ENCODE results near the gene AMZ1.
"Not testable (repeated sequence)": the region's sequence is repeated elsewhere in the genome, so short reads cannot be mapped to it uniquely, and the experiment has no call there.

Gene AMZ1

DNA sequence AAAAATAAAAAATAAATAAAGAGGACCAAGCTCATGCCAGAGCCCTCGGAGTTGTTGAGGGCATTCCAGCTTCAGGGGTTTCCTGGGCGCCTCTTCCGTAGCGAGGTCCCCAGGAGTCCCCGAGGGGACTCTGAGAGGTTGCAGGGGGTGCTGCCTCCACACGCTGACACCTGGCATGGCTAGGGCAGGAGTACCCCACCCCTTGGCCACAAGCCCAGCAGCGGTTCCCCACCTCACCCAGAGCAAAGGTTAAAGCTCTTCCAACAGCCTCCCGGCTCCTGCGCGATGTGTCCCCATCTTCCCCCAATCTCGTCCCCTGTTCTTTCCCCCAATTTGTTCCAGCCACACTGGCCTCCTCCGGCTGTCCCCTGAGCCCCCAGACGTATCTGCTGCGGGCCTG lies 4.5 kb downstream of the AMZ1 start:
- DNase-seq, result no peak

DNA sequence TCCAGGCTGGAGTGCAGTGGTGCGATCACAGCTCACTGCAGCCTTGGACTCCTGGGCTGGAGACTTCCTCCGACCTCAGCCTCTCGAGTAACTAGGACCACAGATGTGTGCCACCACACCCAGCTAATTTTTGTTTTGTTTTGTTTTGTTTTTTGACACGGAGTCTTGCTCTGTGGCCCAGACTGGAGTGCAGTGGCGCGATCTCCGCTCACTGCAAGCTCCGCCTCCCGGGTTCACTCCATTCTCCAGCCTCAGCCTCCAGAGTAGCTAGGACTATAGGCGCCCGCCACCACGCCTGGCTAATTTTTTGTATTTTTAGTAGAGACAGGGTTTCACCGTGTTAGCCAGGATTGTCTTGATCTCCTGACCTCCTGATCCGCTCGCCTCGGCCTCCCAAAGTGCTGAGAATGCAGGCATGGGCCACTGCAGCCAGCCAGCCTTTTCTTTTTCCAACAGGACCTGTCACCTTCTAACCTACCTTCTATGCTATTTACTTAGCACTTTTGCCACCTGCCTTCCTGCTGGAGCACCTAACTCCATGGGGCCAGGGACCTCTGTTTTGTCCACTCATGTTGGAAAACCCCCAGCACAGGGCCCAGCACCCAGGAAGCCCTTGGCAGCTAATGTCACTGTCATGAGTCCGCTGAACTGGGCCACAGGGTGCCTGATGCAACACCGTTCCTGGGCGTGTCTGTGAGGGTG lies 5.6 kb downstream of the AMZ1 start:
- DNase-seq, result not testable (repeated sequence)

DNA sequence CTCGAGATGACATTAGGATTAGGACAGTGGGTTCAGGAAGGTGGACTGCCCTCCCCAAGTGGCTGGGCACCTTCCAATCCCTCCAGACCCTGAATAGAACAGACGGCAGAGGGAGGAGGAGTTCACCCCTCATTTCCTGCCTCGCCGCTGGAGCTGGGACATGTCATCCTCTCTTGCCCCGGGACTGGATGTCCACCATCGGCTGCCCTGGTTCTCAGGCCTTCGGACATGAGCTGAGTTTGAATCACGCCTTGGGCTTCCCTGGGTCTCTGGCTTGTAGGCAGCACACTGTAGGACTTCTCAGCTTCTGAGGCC lies 6.1 kb downstream of the AMZ1 start:
- not testable (repeated sequence) for DNase-seq

DNA sequence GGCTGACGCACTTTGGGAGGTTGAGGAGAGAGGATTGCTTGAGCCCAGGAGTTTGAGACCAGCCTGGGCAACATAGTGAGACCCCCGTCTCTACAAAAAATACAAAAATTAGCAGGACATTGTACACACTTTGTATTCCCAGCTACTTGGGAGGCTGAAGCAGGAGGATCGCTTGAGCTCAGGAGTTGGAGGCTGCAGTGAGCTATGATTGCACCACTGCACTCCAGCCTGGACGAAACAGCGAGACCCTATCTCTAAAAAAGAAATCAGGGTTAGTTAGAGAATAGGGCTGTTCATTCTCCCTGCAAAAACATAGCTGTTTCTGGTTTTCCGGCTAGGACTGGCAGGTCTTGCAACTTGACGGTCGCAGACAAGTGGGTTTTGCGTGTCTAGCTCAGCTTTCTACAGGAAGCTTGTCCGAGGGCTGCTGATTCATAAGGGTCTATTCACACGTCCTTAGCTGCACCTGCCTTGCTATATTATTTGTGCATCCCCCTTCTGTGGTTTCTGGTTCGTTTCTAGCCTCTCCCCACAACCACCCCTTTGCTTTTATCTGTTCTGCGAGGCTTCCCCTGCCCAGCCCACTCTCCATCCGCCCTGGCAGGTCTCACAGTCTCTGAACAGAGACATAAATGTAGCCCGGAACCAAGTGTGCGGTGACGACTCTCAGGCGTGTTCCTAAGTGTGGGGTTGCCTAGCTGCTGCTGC lies 10.7 kb downstream of the AMZ1 start:
- DNase-seq, result no peak

- no peak for DNase-seq
Observed at GRCh38 chr7:2699289-2699620, 11.3 kb downstream of the AMZ1 start.

GRCh38 chr7:2700141-2700850 lies 12.3 kb downstream of the AMZ1 start:
- no peak for DNase-seq

DNA sequence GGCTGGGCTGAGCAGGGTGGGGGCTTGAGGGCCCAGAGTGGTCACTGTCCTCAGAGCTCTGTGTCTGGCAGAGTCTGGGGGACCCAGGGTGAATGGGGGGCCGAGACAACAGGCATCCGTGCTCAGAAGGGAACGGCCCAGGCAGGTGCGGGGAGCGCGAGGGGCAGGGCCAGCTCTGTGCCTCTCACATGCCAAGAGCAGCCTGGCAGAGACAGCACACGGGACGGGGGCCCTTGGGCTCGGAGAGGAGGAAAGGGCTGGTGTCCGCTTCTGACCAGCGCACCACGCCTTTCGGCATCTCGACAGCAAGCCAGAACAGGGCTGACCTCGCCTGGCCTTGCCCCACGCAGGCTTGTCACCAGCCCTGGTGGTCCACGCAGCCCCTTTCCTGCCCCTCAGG lies 13.4 kb downstream of the AMZ1 start:
- DNase-seq, result no peak

- DNase-seq, result no peak
Observed at GRCh38 chr7:2701832-2702593, 14.0 kb downstream of the AMZ1 start.

DNA sequence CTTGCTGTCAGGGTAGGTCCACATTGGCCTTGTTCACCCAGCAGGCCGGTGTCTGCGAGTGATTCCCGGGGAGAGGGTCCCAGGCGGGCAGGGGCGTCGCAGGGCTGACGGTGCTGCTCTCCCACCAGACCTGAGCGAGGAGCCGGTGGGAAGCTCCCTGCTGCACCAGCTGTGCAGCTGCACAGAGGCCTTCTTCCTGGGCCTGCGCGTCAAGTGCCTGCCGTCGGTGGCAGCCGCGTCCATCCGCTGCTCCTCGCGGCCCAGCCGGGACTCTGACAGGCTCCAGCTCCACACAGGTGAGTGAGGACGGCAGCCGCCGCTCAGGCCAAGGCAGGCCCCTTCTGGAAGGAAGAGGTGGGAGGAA lies 14.6 kb downstream of the AMZ1 start:
- DNase-seq, result no peak

DNA sequence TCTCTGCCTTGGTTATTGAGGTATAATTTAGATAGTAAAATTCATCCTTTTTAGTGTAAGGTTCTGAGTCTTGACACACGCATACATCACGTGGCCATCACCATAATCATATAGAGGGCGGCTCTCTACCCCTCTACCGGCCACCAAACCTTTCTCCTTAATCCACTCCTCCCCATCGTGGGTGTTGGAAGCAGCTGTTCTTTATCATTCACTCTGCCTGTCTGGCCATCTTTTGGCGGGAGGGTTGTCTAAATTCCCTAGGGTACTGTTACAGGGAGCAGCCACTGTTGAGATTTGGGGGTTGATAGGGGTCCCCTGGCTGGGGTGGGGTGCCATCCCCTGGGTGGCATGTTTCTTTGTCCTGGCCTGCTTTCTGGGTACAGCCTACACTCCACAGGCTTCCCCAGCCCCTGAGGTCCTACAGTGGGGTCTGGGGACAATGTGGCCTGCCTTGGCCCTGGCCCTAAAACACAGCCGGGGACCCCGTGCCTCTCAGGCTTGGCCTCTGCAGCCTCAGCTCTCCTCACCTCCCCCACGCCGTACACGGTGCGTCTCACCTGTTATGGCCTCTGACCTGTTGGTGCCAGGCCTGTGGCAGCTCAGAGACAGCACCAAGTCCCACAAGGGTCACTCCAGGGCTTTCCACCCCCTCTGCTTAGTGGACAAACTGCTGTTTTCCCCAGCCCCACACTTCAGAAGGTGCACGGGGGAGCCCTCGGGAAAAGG lies 17.5 kb downstream of the AMZ1 start:
- DNase-seq, result no peak

- no peak for DNase-seq
Observed at GRCh38 chr7:2706685-2707126, 18.7 kb downstream of the AMZ1 start.

DNA sequence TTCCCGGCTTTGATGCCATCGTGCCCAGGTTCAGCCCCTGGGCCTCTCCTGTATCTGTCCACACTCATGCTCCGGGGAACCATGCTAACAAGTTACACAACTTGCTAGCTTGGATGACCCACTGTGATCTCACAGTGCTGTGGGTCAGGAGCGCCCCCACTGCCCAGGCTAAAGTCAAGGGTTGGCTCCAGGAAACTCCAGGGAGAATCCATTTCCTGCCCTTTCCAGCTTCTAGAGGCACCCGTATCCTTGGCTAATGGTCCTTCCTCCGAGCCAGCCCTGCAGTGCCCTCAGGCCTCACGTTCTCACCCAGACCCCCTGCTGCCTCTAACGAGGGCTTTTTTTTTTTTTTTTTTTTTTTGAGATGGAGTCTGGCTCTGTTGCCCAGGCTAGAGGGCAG lies 19.5 kb downstream of the AMZ1 start:
- no peak for DNase-seq

DNA sequence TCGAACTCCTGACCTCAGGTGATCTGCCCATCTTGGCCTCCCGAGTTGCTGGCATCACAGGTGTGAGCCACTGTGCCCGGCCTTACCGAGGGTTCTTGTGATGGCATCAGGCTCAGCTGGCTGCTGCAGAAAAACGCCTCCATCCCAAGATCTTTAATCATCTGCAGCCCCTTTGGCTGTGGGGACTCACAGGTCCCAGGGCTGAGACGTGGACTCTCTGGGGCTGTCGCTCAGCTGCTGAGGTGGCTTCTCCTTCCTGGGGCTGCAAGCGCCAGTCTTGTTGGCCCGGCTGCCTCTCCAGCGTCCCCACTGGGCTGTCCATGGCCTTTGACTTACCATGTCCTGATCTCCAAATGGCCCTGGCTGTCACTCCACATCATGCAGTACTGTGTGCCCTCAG lies 20.0 kb downstream of the AMZ1 start:
- DNase-seq, result no peak

DNA sequence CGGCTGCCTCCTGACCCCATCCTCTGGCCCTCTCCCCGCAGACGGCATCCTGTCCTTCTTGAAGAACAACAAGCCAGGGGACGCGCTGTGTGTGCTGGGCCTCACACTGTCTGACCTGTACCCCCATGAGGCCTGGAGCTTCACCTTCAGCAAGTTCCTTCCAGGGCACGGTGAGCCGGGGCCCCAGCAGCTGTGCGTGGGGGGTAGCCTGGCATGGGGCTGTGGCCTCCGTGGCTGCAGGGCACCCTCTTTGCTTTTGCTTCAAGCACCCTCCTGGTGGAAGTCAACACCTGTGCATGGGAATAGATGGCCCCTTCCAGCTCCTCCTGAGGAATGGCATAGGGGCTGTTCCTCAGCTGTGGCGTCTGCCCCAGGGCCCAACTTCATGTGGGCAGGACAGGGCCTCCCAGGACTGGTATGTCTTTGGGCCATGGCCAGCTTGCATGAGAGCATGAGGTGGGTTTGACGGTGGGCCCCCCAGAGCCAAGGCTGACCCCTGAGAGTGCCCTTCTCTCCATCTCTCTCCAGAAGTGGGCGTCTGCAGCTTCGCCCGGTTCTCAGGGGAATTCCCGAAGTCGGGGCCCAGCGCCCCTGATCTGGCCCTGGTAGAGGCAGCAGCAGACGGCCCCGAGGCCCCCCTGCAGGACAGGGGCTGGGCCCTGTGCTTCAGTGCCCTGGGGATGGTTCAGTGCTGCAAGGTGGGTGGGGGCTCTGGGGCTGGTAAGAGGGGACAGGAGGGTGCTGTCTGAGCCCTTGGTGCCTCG lies 20.7 kb downstream of the AMZ1 start:
- no peak for DNase-seq

GRCh38 chr7:2709553-2710285 lies 21.7 kb downstream of the AMZ1 start:
- DNase-seq, result peak; percentile 80

DNA sequence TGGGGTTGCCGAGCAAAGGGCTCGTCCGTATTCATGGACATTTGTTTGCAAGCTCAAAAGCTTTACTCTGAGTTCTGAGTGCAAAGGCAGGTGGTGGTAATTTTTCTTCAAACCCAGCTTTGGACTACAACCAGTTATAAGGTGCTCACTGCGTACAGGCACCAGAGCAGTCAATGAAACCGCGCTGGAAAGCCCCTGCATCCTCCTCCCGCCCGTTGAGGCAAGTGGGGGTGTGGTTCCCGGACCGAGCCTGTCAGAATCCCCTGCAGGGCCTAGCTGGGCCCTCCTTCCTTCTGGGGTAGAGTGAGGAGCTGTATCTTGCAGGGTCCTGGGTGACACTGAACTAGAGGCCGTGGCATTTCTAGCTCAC lies 22.3 kb downstream of the AMZ1 start:
- DNase-seq, result no peak

GRCh38 chr7:2710901-2711551 lies 23.0 kb downstream of the AMZ1 start:
- DNase-seq, result no peak

- no peak for DNase-seq
Observed at GRCh38 chr7:2711895-2712675, 24.1 kb downstream of the AMZ1 start.

GRCh38 chr7:2713370-2713769 lies 25.4 kb downstream of the AMZ1 start:
- DNase-seq, result no peak

DNA sequence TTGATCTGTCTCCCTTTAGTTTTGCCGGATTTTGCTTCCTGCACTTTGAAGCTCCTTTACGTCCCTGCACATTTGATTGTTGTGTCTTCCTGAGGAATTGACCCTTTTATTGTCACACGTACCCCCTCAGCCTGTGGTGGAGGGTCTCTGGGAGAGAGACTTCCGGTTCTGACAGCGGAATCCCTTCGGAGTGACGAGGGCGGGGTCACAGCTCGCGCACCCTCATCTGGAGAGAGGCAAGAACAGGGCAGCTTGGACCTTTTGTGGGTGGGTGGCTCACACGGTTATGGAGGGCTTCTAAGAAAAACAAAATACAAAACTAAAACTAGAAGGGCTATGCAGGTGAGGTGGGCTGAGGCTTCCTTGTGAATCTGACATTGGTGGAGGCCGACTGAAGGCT lies 26.0 kb downstream of the AMZ1 start:
- DNase-seq, result no peak
